Subcutaneous abdominal adipose tissue (tissue), 5 donors: Measurements from ENCODE around the gene MYRIP.
"Not testable (repeated sequence)": the region's sequence is repeated elsewhere in the genome, so short reads cannot be mapped to it uniquely, and the experiment has no call there.

Source experiments
- H3K27ac ChIP-seq: one replicate; pipeline ENCODE4 v1.7.0; 2013; ENCODE audit warnings: low read depth, mild to moderate bottlenecking, inconsistent platforms, low read length, moderate library complexity
- H3K27me3 ChIP-seq, 5 donors: one replicate each; pipeline ENCODE4 v1.7.0; 2013; ENCODE audit warnings: low read length in 5 of 5, inconsistent platforms in 1 of 5; ENCODE audit not compliant: control insufficient read depth in 5 of 5, insufficient read depth in 4 of 5
- H3K36me3 ChIP-seq, 5 donors: one replicate each; pipeline ENCODE4 v1.7.0; 2013; ENCODE audit warnings: low read length in 5 of 5; ENCODE audit not compliant: control insufficient read depth in 5 of 5, insufficient read depth in 5 of 5
- H3K4me1 ChIP-seq, 5 donors: one replicate each; pipeline ENCODE4 v1.7.0; 2013; ENCODE audit warnings: low read length in 5 of 5, mild to moderate bottlenecking in 3 of 5, moderate library complexity in 1 of 5; ENCODE audit not compliant: control insufficient read depth in 5 of 5, insufficient read depth in 5 of 5
- H3K4me3 ChIP-seq, 5 donors: one replicate each; pipeline ENCODE4 v1.7.0; 2013; ENCODE audit warnings: low read length in 5 of 5, low read depth in 1 of 5
- H3K9ac ChIP-seq, 5 donors: one replicate each; pipeline ENCODE4 v1.7.0; 2013; ENCODE audit warnings: low read length in 5 of 5, mild to moderate bottlenecking in 4 of 5, moderate library complexity in 3 of 5
- H3K9me3 ChIP-seq, 5 donors: one replicate each; pipeline ENCODE4 v1.7.0; 2013; ENCODE audit warnings: low read length in 5 of 5; ENCODE audit not compliant: control insufficient read depth in 5 of 5
- donor health status: healthy.
- donor health status: healthy.
- donor health status: healthy.
- donor health status: healthy.
- donor health status: healthy.

The MYRIP gene

GRCh38 chr3:39833764-39834163, 24.4 kb downstream of the MYRIP start:
- not testable (repeated sequence) for H3K27ac ChIP-seq, H3K36me3 ChIP-seq, H3K9me3 ChIP-seq, H3K4me3 ChIP-seq, H3K27me3 ChIP-seq, H3K9ac ChIP-seq, H3K4me1 ChIP-seq

GRCh38 chr3:39839484-39839883, 30.1 kb downstream of the MYRIP start:
- Histone ChIP-seq H3K36me3 (no peaks in the 10 kb centered on the region), H3K9me3 (peaks cover 0 to 3% (median 0%) of the 10 kb centered on the region in 5 donors), H3K9ac (no peak overlapping the region), H3K27me3 (no peaks in the 10 kb centered on the region), H3K4me1 (no peaks in the 10 kb centered on the region), H3K27ac (no peak overlapping the region), H3K4me3 (no peak overlapping the region)

GRCh38 chr3:39843440-39843839, 34.0 kb downstream of the MYRIP start:
- Histone ChIP-seq H3K27ac (no peak overlapping the region), H3K4me3 (no peak overlapping the region), H3K27me3 (no peaks in the 10 kb centered on the region), H3K4me1 (no peaks in the 10 kb centered on the region), H3K36me3 (no peaks in the 10 kb centered on the region), H3K9ac (no peak overlapping the region), H3K9me3 (no peaks in the 10 kb centered on the region)

- H3K9ac ChIP-seq, result no peak overlapping the region
- H3K27ac ChIP-seq, result no peak overlapping the region
- H3K9me3 ChIP-seq, result no peaks in the 10 kb centered on the region
- no peak overlapping the region for H3K4me3 ChIP-seq
- H3K36me3 ChIP-seq, result no peaks in the 10 kb centered on the region
- H3K27me3 ChIP-seq, result no peaks in the 10 kb centered on the region
- no peaks in the 10 kb centered on the region for H3K4me1 ChIP-seq
Measured at GRCh38 chr3:39848365-39848764, 39.0 kb downstream of the MYRIP start.

- H3K9ac ChIP-seq, result no peak overlapping the region
- no peak overlapping the region for H3K27ac ChIP-seq
- H3K9me3 ChIP-seq, result no peaks in the 10 kb centered on the region
- H3K4me3 ChIP-seq, result no peak overlapping the region
- H3K27me3 ChIP-seq, result no peaks in the 10 kb centered on the region
- H3K4me1 ChIP-seq, result no peaks in the 10 kb centered on the region
- H3K36me3 ChIP-seq, result no peaks in the 10 kb centered on the region
Measured at GRCh38 chr3:39849992-39850715, 40.7 kb downstream of the MYRIP start.

GRCh38 chr3:39850716-39851032, 41.3 kb downstream of the MYRIP start:
- no peaks in the 10 kb centered on the region for H3K4me1 ChIP-seq
- no peak overlapping the region for H3K4me3 ChIP-seq
- no peaks in the 10 kb centered on the region for H3K36me3 ChIP-seq
- H3K27ac ChIP-seq, result no peak overlapping the region
- no peaks in the 10 kb centered on the region for H3K27me3 ChIP-seq
- no peak overlapping the region for H3K9ac ChIP-seq
- peaks cover 0 to 3% (median 0%) of the 10 kb centered on the region in 5 donors for H3K9me3 ChIP-seq

GRCh38 chr3:39855517-39855916, 46.1 kb downstream of the MYRIP start:
- Histone ChIP-seq H3K9me3 (peaks cover 0 to 11% (median 4%) of the 10 kb centered on the region in 5 donors), H3K36me3 (no peaks in the 10 kb centered on the region), H3K4me3 (no peak overlapping the region), H3K4me1 (no peaks in the 10 kb centered on the region), H3K9ac (no peak overlapping the region), H3K27ac (no peak overlapping the region), H3K27me3 (no peaks in the 10 kb centered on the region)

GRCh38 chr3:39869890-39870289, 60.5 kb downstream of the MYRIP start:
- Histone ChIP-seq H3K27me3 (no peaks in the 10 kb centered on the region), H3K9me3 (peaks cover 0 to 2% (median 0%) of the 10 kb centered on the region in 5 donors), H3K4me1 (no peaks in the 10 kb centered on the region), H3K27ac (no peak overlapping the region), H3K4me3 (no peak overlapping the region), H3K9ac (no peak overlapping the region), H3K36me3 (no peaks in the 10 kb centered on the region)

GRCh38 chr3:39870706-39871105, 61.3 kb downstream of the MYRIP start:
- H3K36me3 ChIP-seq, result no peaks in the 10 kb centered on the region
- no peak overlapping the region for H3K4me3 ChIP-seq
- H3K4me1 ChIP-seq, result no peaks in the 10 kb centered on the region
- H3K9ac ChIP-seq, result no peak overlapping the region
- no peak overlapping the region for H3K27ac ChIP-seq
- H3K9me3 ChIP-seq, result peaks cover 0 to 2% (median 0%) of the 10 kb centered on the region in 5 donors
- no peaks in the 10 kb centered on the region for H3K27me3 ChIP-seq

- H3K9ac ChIP-seq, result no peak overlapping the region
- no peaks in the 10 kb centered on the region for H3K4me1 ChIP-seq
- H3K4me3 ChIP-seq, result no peak overlapping the region
Measured at GRCh38 chr3:39879581-39879980, 70.2 kb downstream of the MYRIP start.

More at GRCh38 chr3:39879581-39879980, 70.2 kb downstream of the MYRIP start:
- peaks cover 0 to 3% (median 0%) of the 10 kb centered on the region in 5 donors for H3K9me3 ChIP-seq
- no peaks in the 10 kb centered on the region for H3K27me3 ChIP-seq
- H3K27ac ChIP-seq, result no peak overlapping the region
- no peaks in the 10 kb centered on the region for H3K36me3 ChIP-seq
